ENCODE measurements around the gene PNPT1. TPM values are rescaled to one million over a fixed set of nuclear protein-coding genes. Genes with fewer than 3 reads are reported as not detected.

PNPT1 gene
- total RNA-seq, 4 donors from 2014 or later: 6.6 to 18.3 (median 14.3) TPM

- no peaks in the 10 kb centered on the region for H3K9me3 ChIP-seq
- H3K27ac ChIP-seq: peak within 1 kb of the TSS; percentile 95 to 99 (median 97)
- peaks cover 16 to 60% (median 31%) of the 10 kb centered on the region in 3 donors for H3K4me1 ChIP-seq
- H3K36me3 ChIP-seq: peaks cover 0 to 45% (median 0%) of the 10 kb centered on the region in 3 donors
- DNase-seq: peak; percentile 92
- H3K4me3 ChIP-seq: peak within 1 kb of the TSS; percentile 78 to 100 (median 96)
- H3K27me3 ChIP-seq: no peaks in the 10 kb centered on the region
- intact Hi-C loops (cut with DNase I): no loop called here
- peak in 3 of 4 donors; percentile 92 to 99 (median 95) for TF ChIP-seq POLR2A (IDR thresholded peaks at IDR 0.05)
- TF ChIP-seq CTCF (IDR thresholded peaks at IDR 0.05): peak; percentile 31 to 81 (median 74)
- WGBS, 2 donors: 0 to 1% methylated on average over 23 to 37 of the region's 82 CpGs
These were observed 76.2 kb downstream of the PNPT1 start, which contains the start of gene PPP4R3B for GRCh38 chr2:55617175-55618024. PPP4R3B (minus strand) TSS chr2:55617622; CDS start chr2:55617285, 337 bp downstream.

DNA sequence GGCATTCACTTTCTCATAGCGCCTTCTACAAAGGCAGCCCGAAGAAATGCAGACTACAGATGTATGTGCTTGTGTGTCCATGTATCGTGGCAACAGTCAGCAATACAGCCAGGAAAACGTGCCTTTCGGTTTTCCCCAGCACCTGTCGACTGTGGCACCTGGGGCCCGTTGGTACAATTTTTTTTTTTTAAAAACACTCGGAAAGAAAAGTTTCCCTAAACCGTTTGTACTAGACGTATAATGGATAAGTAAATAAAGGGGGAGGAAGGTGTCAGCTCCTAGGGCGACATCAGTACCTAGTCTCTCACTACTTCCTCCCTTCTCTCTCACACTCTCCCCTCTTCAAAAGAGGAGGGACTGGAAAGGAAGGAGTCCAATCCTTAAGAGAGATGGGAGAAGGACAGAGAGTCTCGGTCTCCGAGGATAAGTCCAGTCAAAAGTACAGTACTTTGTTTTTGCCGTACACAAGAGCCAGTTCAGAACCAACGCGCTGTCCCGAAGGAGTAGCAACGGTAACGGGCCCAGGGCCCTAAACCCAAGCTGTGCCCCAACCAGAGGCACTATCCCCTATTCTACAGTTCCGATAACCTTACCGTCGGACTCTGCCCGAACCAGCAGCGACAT, 77.0 kb downstream of the PNPT1 start:
- DNase-seq: no peak
- TF ChIP-seq CTCF (IDR thresholded peaks at IDR 0.05) (no peak), POLR2A (IDR thresholded peaks at IDR 0.05) (peak in 1 of 4 donors; percentile 12)
- WGBS, 2 donors: 0 to 1% methylated on average over 21 to 24 of the region's 24 CpGs
- intact Hi-C loops (cut with DNase I): no loop called here
- Histone ChIP-seq H3K36me3 (peaks cover 0 to 49% (median 2%) of the 10 kb centered on the region in 3 donors), H3K4me3 (peak overlapping the region; percentile 78 to 100 (median 96)), H3K27me3 (no peaks in the 10 kb centered on the region), H3K9me3 (no peaks in the 10 kb centered on the region), H3K4me1 (peaks cover 16 to 52% (median 31%) of the 10 kb centered on the region in 3 donors), H3K27ac (peak overlapping the region; percentile 95 to 99 (median 97))

DNA sequence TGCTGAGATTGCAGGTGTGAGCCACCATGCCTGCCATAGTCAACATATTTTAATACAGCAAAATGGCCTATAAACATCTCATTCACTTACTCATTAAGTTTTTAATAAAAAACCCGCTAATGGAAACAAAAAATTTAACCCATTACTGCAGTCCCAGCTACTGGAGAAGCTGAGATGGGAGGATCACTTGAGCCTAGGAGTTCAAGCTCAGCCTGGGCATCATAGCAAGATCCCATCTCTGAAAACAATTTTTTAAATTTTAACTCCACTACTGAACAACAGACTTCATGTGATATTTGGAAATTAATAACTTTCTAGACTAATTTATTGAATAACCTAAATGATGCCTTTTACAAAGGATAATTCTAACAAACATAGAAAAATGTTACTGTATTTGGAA, 81.6 kb downstream of the PNPT1 start:
- intact Hi-C loops (cut with DNase I): no loop called here
- Histone ChIP-seq H3K27ac (no peak overlapping the region), H3K36me3 (peaks cover 0 to 50% (median 5%) of the 10 kb centered on the region in 3 donors)

GRCh38 chr2:55610954-55611743, 82.5 kb downstream of the PNPT1 start:
- Histone ChIP-seq H3K27me3 (no peaks in the 10 kb centered on the region), H3K4me1 (peaks cover 8 to 30% (median 12%) of the 10 kb centered on the region in 3 donors), H3K36me3 (peaks cover 0 to 56% (median 5%) of the 10 kb centered on the region in 3 donors), H3K4me3 (no peak overlapping the region), H3K27ac (no peak overlapping the region), H3K9me3 (no peaks in the 10 kb centered on the region)
- 93 to 95% methylated on average over 3 of the region's 3 CpGs for WGBS, 2 donors
- TF ChIP-seq CTCF (IDR thresholded peaks at IDR 0.05) (no peak), POLR2A (IDR thresholded peaks at IDR 0.05) (no peak)
- intact Hi-C loops (cut with DNase I): no loop called here
- no peak for DNase-seq

More for the DNA sequence above, 81.6 kb downstream of the PNPT1 start:
- WGBS, 2 donors: 88 to 94% methylated on average over 1 of the region's 1 CpG
- TF ChIP-seq CTCF (IDR thresholded peaks at IDR 0.05): no peak
- TF ChIP-seq POLR2A (IDR thresholded peaks at IDR 0.05): no peak
- H3K4me1 ChIP-seq: peaks cover 8 to 32% (median 12%) of the 10 kb centered on the region in 3 donors
- DNase-seq: no peak
- H3K9me3 ChIP-seq: no peaks in the 10 kb centered on the region
- no peak overlapping the region for H3K4me3 ChIP-seq
- no peaks in the 10 kb centered on the region for H3K27me3 ChIP-seq

Measured in esophagus squamous epithelium (tissue), 5 donors.